C1 segment of cervical spinal cord (tissue), 14 donors: ENCODE measurements around the gene LMO2.

Experiments
- DNase-seq, 14 donors: peaks; one replicate each; lab custom pipeline; 2025; lab: John Stamatoyannopoulos, UW

LMO2 gene

DNA sequence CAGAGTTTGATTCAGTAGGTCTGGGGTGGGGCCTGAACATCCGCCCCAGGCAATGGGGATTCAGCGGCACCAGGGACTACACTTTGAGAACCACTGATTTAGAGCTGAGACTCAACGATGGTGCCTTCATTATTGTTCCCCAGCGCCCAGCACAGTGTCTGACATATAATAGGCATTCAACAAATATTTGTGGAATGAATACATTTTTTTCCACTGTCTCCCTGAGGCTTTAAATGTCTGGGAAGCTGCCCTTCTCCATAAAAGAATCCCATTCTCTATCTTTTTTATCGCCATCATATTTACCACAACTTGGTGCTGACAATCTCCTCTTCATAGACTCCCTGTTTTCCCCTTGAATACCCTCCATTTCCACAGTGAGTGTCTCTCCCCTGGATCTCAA lies 23.6 kb upstream of the LMO2 start:
- DNase-seq, result no peak

DNA sequence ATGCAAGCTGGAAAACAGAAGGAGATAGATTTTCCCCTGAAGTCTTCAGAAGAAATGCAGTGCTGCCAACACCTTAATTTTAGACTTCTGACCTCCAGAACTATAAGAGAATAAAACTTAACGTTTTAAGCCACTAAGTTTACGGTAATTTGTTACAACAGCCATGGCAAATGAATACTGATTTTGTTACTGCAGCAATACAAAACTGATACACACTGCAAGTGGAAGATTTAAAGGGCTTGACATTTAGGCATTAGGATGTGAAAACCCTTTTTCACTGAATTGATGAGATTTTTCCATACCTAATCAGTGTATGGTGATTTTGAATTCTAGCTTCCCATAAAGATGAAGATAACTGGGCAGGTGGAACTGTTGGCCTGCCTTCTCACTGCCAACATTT lies 22.1 kb upstream of the LMO2 start:
- no peak for DNase-seq

DNA sequence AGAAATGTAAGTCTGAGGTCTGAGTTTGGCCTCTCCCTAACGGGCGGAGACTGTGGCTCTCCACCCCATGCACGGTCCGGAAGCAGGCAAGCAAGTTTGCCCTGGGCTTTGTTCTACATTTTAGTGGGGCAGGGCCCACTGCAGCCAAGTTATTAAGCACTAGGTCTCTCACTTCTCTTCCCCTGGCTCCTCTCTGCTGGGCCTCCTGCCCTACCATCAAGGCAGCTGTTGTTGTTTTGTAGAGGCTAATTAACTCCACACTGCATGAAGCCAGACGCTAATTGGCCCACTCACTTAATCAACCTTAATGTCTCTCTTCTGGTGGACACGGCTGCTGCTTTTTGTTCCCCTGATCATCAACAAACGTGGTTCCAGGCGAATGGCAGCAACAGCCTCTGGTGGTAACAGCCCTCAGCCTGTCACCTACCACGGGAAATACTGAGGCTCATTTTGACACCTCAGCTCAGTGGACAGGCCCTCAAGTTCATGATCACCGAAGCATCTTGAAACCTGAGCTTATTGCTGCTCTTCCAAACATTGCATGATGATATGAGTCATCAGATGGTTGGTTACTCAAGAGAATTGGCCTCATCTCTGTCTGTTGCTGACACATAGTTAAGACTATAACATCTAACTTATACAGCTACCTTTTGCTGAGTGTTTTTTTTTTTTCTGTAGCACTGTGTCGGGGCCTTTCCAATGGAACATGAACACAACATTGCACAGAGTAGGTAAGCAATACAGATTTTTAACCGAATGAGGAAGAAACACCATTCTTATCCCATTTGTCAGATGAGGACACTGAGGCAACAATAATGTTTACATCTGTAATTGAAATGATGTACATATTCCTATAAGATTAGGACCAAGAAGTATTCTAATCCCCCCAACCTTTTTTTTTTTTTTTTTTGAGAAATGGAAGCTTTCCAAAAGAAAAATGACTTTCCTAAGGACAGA lies 20.8 kb upstream of the LMO2 start:
- no peak for DNase-seq

DNA sequence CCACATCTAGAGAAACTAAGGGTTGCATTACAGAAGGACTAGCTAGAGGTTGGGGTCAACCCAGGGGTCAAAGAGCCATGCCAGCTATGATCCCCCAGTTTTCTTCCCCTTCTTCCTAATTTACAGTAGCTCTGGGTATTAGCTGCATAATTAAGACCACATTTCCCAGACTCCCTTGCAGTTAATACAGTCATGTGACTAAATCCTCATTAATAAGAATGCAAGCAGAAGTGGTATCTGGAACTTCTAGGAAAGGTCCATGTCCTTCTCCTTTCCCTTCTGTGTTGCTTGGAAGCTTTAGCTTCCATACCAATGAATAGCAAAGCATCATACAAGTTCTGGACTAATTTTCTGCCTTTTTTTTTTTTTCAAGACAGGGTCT lies 19.1 kb upstream of the LMO2 start:
- DNase-seq, result no peak

DNA sequence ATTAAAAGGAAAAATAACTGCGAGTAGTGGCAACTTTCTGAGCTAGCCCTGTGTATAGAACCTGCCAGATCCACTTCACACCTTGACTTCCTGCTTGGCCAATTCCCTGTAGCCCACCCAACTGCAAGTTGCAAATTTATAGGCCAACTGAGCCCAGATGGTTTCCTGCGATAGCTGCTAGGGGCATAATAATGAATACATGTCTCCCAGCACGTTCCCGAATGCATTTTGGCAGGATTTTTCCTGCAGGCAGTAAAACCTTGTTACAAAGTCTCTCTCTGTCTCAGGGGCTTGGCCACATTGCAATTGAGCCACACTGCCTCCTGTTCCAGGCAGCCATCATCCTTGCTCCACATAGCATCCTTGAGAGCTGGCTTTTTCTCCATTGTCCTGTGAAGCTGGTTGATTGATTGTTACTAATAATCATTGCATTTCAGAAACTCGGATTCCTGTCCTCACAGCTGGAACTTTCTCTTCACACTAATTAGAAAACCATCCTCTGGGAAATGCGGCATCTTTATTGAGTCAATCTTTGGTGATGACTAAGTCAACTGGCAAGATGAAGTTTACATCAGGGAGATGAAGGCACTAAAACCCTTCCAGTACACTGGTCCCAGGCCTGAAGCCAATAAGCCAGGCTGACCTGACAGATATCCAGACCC lies 18.6 kb upstream of the LMO2 start:
- DNase-seq, result no peak

DNA sequence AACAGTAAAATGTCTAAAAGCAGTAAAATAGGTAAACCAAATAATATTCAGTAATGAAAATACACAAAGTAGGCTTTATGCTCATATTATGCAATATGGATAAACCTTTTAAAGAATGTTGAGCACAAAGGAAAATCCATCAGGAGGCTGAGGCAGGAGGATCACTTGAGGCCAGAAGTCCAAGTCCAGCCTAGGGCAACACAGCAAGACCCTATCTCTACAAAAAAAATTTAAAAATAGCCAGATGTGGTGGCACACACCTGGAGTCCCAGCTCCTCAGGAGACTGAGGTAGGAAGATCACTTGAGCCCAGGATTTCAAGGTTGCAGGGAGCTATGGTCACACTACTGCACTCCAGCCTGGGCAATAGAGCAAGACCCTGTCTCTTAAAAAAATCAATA lies 17.7 kb upstream of the LMO2 start:
- DNase-seq, result no peak

DNA sequence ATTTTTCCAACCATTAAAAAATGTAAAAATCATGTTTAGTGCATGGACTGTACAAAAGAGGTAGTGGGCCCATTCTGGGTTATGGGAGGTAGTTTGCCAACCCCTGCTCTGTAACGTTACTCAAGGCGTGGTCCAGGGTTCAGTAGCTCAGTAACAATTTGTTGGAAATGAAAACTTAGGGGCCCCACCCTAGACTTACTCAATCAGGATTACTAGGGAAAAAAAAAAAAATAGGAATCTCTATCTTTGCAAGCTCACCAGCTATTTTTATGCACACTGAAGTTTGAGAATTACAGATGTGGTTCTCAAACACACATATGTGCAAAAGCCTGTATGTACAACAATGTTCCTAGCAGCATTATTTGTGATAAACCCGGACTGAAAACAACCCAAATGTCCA lies 17.3 kb upstream of the LMO2 start:
- no peak for DNase-seq

DNA sequence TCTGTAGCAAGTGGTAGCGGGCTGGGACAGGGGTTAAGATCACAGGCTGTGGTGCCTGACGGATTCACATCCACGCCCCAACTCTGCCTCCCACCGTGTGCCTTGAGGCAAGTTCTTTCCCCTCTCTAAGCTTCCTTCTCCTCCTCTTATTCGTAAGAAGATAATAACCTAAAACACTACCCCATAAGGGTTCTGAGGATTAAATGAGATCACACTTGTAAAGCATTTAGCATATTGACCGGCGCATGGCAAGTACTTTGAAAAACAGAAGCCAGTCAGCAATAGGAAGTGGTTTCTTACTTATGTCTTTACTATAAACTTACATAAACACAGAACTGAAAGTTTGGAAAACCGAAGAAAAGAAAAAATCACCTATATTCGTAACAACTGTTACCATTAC lies 15.5 kb upstream of the LMO2 start:
- no peak for DNase-seq

DNA sequence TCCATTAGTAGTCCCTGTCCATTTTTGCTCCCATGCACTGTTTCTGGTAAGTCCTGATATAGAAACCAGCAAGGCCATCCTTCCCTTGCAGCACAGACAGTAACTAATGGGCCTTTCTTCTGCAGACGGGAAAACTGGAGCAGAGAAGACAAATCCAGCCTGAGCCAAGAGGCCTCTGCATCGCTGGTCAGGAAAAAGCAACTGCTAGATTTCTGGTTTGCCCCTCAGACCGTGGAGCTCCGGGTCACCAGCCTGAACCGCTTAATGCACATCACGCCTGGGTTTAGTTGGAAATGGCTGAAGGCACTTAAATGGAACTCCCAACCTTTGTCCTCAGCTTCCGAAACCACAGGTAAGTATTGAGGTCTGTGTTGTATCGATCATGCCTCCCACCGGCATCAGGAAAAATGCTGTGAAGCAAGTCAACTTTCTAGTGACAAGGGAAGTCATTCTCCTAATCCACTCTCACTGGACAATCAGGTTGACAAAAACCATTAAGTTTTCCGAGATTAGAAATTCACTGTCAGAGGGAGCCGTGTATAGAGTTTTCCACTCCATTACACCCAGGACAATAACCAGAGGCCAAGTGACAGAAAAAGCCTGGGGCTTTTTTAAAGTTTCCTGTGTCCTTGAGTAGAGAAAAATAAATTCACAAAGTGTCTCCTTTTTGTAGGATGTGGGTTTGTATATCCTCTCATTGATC lies 14.8 kb upstream of the LMO2 start:
- DNase-seq, result no peak

DNA sequence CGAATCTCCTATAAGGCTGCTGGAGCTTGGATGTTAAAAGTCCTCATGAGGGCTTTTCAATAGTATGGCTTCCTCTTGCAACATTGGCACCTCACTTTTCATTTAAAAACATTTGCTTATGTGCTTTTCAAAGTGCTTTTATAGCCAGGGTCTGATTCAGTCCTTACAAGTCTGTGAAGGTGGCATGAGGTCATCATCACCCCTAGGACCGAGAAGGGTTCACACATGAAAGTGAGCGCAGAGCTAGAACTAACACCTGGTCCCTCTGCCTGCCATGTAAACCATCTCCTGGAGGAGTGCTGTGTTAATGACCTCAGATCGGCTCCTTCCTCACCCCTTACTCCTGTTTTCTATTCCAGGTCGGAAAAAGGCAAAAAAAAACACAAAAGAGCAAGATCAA lies 12.2 kb upstream of the LMO2 start:
- DNase-seq, result no peak

DNA sequence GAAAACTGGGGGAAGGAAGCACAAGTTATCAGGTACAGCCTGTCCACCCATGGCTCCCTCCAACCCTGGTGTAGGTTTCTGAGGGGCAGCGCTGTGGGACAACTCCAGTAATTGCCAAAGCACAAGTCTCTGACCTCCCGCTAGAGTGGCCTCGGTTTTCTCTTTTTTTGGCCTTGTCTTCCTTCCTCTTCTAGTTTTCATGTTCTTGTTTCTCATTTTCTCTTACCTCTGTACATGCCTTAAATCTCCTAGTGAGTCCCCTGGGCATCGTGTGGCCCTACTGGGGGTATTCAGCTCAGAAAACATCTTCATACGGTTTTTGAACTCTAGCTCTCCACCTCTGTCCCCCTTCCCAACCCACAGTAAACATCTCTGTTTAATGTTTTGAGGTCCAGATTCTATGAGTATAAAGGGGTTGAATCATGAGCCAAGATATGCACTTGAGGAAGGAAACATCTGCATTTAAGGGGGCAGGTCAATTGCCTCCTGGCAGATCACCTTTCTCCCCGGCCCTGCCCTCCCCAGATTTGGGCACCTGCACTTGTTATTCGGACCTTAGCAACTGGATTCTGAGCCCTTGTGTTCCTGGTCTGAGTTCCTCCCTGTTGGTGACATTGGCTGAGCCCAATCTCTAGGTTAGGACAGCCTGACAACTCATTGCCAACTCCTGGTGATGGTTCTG lies 8.4 kb upstream of the LMO2 start:
- DNase-seq, result no peak

DNA sequence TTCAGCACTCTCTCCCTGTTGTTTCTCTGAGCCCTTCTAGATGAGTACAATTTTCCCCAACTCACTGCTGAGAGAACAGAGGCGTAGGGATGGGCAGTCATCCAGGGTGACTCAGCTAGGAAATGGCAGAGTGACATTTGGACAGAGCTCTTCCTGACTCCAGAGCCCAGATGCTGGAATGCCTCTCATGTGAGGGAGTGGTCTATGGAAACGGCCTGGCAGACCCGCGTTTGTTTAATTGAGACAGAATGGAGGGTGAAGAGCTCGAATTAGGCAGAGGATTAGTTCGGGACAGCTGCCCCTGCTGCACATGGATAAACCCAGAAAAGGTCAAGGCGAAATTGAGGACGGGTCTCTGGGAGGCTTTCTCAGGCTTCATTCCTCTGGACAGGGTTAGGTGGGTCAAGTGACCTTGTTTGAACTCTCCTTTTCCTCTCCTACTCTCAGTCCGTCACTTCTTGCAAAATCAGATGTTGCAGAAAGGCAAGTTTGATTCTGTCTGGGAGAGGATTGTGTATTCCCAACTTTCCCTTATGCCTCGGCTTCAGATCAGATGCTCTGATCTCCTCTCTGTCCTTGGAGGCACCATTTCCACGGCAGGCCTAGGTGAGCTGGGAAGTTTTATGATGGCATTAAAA lies 7.6 kb upstream of the LMO2 start:
- DNase-seq, result peak in 10 of 14 donors; percentile 15 to 71 (median 40)

DNA sequence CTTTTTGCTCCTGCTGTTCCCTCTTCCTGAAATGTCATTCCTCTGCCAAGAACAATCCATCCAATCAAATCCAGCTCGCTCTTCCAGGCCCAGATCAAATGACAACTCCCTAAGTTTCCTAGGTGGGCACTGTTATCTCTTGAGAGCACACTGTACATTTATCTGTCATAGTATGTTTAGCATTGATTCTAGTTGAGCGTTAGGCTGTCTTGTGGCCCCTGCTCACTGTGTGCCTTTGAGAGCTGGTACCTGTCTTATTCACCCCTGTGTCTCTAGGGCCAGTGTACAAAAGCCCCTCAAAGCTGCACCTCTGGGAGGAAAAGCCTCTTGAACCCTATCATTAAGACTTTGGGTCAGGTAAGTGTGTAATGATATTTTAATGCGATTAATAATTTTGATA lies 7.1 kb upstream of the LMO2 start:
- no peak for DNase-seq

DNA sequence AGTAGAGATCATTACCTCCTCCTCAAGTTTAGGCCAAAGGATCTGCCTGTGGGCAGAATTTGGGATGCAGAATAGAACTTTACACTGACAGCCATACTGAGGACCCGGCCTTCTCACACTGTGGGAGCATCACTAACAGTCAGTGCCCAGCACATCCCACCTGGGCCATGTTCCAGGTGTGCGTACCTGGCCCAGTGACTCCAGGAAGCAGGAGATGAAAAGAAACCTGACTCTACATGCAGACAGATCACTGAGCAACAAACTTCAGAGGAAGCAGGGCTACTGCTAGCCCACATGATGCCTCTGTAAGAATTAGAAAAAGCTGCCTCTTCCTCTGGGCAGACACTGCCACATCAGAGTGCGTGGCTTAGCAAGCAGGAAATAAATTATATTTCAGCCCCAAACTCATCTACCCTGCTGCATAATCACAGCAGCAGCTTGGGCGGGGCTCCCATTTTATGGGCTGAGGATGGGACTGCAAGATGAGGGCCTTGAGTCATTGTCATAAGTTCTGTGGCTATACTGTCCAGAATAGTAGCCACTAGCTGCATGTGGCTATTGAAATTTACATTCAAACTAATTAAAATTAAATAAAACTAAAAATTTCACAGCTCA lies 6.0 kb upstream of the LMO2 start:
- DNase-seq, result no peak

DNA sequence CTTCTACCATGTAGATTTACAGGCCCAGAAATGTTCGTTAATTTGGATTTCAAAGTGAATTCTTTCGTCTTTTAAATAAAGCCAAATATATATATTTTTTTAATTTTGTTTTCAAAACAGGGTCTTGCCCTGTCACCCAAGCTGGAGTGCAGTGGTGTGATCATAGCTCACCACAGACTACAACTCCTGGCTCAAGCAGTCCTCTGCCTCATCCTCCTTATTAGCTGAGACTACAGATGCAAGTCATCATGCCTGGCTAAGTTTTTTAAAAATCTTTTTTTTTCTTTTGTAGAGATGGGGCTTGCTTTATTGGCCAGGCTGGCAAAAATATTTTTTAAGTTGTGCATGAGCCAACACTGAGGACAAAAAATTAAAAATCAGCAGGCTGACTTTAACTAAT lies 5.0 kb upstream of the LMO2 start:
- no peak for DNase-seq

DNA sequence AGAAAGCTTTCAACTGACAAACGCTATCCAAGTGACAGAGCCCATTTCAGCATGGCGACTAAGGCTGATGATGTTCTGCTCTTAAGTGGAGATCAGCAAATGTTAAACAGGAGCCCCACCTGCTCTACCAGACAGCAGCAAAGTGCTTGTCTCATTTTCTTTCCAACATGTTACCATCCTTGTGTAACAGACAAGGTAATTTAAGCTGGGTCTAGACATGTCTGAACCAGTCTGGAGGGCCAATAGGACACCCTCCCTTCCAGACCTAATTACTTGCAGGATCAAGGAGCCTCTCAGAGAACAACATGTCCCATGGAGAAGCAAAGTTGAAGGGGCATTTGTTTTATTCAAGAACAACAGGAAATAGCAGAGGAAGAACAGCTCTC lies 3.9 kb upstream of the LMO2 start:
- no peak for DNase-seq

DNA sequence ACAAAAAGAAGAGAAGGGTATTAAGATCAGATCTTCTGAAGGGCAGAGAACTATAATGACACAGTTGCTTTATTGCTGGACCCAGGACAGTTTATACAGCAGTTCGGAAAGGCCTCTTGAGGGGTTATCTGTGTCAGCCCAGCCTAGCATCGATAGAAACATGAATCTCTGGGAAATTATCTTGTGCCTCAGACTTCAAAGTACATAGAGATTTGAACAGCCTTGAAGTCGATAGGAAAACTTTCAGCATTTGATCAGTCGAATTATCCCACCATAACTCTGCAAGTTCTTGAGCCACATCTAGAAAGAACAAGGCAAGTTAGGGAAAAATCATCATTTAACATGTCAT lies 2.5 kb upstream of the LMO2 start:
- no peak for DNase-seq

DNA sequence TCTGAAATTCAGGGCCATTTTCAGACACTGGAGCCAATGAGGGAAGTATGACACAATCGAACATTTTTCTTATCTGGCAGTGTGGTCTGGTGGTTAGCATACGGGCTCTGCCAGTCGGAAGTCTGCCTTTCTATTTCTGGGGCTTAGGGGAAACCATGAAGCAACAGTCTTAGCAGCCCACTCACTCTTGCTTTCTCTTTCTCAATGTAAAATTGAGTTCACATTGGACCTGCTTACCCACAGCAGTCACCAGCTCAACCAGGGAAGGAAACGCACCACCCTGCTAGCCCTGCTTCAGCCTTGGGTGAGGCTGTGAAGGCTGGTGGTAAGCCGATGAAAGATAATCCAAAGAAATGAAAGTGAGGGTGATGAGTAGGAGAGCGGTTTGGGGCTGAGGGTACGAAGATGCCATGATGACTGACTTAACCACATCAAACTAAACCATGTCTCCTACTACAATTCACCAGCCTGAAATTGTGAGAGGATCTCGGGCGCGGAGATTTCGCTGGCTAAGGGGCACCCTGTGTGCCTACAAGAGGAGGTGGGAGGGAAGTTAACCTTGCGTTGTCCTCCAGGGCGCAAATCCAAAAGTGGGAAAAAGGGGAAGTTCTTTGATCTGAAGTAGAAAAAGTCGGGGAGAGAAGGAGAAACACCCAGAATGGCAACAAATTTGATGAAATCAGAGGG lies 2.0 kb upstream of the LMO2 start:
- DNase-seq, result peak in 3 of 14 donors; percentile 39 to 45 (median 39)

DNA sequence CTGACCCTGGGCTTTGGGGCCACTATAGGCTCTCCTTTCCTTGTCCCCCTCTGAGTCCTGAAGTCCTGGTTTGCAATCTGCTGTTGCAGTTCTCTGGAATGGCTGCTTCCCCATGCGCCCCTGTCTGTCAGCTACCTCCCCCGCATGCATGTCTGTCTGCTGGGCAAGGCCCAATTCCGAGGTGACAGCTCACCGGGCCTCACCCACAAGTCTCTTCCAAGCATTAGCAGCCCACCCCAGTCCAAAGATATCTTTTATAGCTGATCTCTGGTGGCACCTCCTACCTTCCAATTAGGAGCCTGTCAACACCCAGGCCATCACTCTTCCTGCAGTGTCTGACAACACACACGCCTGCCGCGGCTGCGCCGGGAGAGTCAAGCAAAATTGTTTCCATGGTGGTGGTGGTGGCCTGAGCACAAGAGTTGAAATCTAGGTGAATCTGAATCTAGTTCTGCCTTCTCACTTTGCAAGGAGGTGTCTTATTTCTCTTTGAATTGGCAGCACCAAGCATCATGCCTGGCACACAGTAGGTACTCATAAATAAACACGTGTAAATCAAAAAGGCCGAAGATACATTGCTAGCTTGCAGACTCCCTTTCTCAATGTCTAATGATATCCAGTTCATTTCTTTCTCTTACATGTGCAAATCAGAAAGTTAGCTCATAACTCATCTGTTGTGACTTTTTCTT lies 1.2 kb upstream of the LMO2 start:
- no peak for DNase-seq

DNA sequence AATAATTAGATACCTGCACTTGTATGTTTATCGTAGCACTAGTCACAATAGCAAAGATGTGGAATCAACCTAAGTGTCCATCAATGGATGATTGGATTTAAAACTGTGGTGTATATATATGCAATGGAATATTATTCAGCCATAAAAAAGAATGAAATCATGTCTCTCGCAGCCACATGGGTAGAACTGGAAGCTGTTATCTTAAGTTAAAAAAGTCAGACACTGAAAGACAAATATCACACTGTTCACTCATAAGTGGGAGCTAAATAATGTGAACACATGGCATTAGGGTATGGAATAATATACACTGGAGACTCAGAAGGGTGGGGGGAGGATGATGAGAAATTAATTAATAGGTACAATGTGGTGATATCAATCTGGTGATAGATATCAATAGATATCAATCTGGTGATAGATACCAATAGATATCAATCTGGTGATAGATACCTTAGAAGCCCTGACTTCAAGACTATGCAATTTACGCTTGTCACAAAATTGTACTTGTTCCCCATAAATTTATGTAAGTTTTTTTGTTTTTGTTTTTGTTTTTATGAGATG lies 2.0 kb downstream of the LMO2 start:
- DNase-seq, result no peak
